Liver (tissue), 9 donors: Measurements from ENCODE around the gene BAMBI. TPM values are rescaled to one million over a fixed set of nuclear protein-coding genes. Genes with fewer than 3 reads are reported as not detected.

Experiments used
- DNase-seq: peaks from one replicate; pipeline ENCODE4 v3.0.0-alpha.2; 2017; ENCODE audit warnings: low spot score
- H3K27ac ChIP-seq, 2 donors: one replicate each; pipeline ENCODE4 v1.7.0; 2013; ENCODE audit warnings: inconsistent platforms in 2 of 2, low read length in 2 of 2, control low read depth in 1 of 2, low read depth in 1 of 2, mild to moderate bottlenecking in 1 of 2
- H3K27me3 ChIP-seq, 4 donors: one replicate each; pipeline versions ENCODE4 v1.6.1 to v1.7.0; 2013; ENCODE audit warnings: low read length in 3 of 4, inconsistent platforms in 1 of 4, mild to moderate bottlenecking in 1 of 4, moderate library complexity in 1 of 4; ENCODE audit not compliant: control insufficient read depth in 4 of 4, insufficient read depth in 4 of 4
- H3K36me3 ChIP-seq, 4 donors: one replicate each; pipeline versions ENCODE4 v1.6.1 to v1.7.0; 2013; ENCODE audit warnings: low read length in 3 of 4, mild to moderate bottlenecking in 3 of 4, low read depth in 1 of 4, moderate library complexity in 1 of 4; ENCODE audit not compliant: control insufficient read depth in 4 of 4, insufficient read depth in 3 of 4
- H3K4me1 ChIP-seq, 4 donors: one replicate each; pipeline versions ENCODE4 v1.6.1 to v1.7.0; 2013; ENCODE audit warnings: low read length in 3 of 4, mild to moderate bottlenecking in 3 of 4, moderate library complexity in 1 of 4; ENCODE audit not compliant: control insufficient read depth in 4 of 4, insufficient read depth in 4 of 4
- H3K4me3 ChIP-seq, 3 donors: one replicate each; pipeline versions ENCODE4 v1.6.1 to v1.7.0; 2013; ENCODE audit warnings: low read length in 3 of 3, control low read depth in 1 of 3, low read depth in 1 of 3, mild to moderate bottlenecking in 1 of 3
- H3K9ac ChIP-seq, 2 donors: one replicate each; pipeline ENCODE4 v1.7.0; 2013; ENCODE audit warnings: low read length in 2 of 2, mild to moderate bottlenecking in 2 of 2, moderate library complexity in 2 of 2, control low read depth in 1 of 2, low read depth in 1 of 2
- H3K9me3 ChIP-seq, 4 donors: one replicate each; pipeline versions ENCODE4 v1.6.1 to v1.7.0; 2013; ENCODE audit warnings: low read length in 3 of 4; ENCODE audit not compliant: control insufficient read depth in 4 of 4
- EGR1 ChIP-seq, 2 donors: IDR thresholded peaks; 2 replicates each; pipeline ENCODE4 v1.6.1; 2016 to 2018; ENCODE audit warnings: antibody characterized with exemption in 2 of 2, low read depth in 2 of 2
- FOXA1 ChIP-seq: IDR thresholded peaks from 2 replicates; pipeline ENCODE4 v1.6.1; 2016; ENCODE audit warnings: antibody characterized with exemption
- FOXA2 ChIP-seq: IDR thresholded peaks from 2 replicates; pipeline ENCODE4 v1.6.1; 2016; ENCODE audit warnings: antibody characterized with exemption
- GABPA ChIP-seq, 2 donors: IDR thresholded peaks in 1 of 2; conservative IDR thresholded peaks in 1 of 2; 2 replicates each; pipeline ENCODE4 v1.6.1; 2016; ENCODE audit warnings: antibody characterized with exemption in 2 of 2, mild to moderate bottlenecking in 1 of 2, moderate library complexity in 1 of 2
- HNF4A ChIP-seq, 2 donors: conservative IDR thresholded peaks; 2 replicates each; pipeline ENCODE4 v1.6.1; 2016; ENCODE audit warnings: antibody characterized with exemption in 2 of 2, mild to moderate bottlenecking in 2 of 2
- HNF4G ChIP-seq: IDR thresholded peaks from 2 replicates; pipeline ENCODE4 v1.6.1; 2016; ENCODE audit warnings: antibody characterized with exemption
- JUND ChIP-seq, 2 donors: IDR thresholded peaks; 2 replicates each; pipeline ENCODE4 v1.6.1; 2016; ENCODE audit warnings: antibody characterized with exemption in 2 of 2
- NR2F2 ChIP-seq: IDR thresholded peaks from 2 replicates; pipeline ENCODE4 v1.6.1; 2016; ENCODE audit warnings: antibody characterized with exemption
- RAD21 ChIP-seq, 2 donors: IDR thresholded peaks; 2 replicates each; pipeline ENCODE4 v1.6.1; 2016; ENCODE audit warnings: antibody characterized with exemption in 2 of 2, mild to moderate bottlenecking in 2 of 2
- RXRA ChIP-seq, 2 donors: IDR thresholded peaks; 2 replicates each; pipeline ENCODE4 v1.6.1; 2017 to 2018; ENCODE audit warnings: antibody characterized with exemption in 2 of 2, mild to moderate bottlenecking in 1 of 2
- SP1 ChIP-seq: IDR thresholded peaks from 2 replicates; pipeline ENCODE4 v1.6.1; 2018; ENCODE audit warnings: antibody characterized with exemption, mild to moderate bottlenecking
- TAF1 ChIP-seq: conservative IDR thresholded peaks from 2 replicates; pipeline ENCODE4 v1.6.1; 2016; ENCODE audit warnings: antibody characterized with exemption, mild to moderate bottlenecking
- YY1 ChIP-seq: IDR thresholded peaks from 2 replicates; pipeline ENCODE4 v1.6.1; 2016; ENCODE audit warnings: antibody characterized with exemption, mild to moderate bottlenecking
- WGBS: extraction: QIAGEN DNeasy Blood & Tissue Kit; methylation state at CpG from one replicate; pipeline ENCODE4 v1.1.7; 2013; 5-methylcytosine and 5-hydroxymethylcytosine counted together
- polyA plus RNA-seq, 2 donors: library from polyadenylated mRNA; stranded (reverse) in 1 of 2; unstranded in 1 of 2; fragments of 200-250 nt in 1 of 2; fragments of >200 nt in 1 of 2; fragmentation: Nextera tagmentation in 1 of 2; extraction: Ambion mirVana in 1 of 2; gene quantifications; one replicate each; pipeline versions ENCODE4 v1.2.1 to v1.2.3, GENCODE V29; 2013 to 2015
- total RNA-seq, 2 donors: library from RNA; depleted of rRNA; stranded (reverse); fragments of >200 nt; gene quantifications; one replicate each; pipeline ENCODE4 v1.2.3, GENCODE V29; 2014
- TF ChIP-seq, protein P1 (sequence below): IDR thresholded peaks from 2 replicates; pipeline ENCODE4 v1.6.1; 2016; ENCODE audit warnings: antibody characterized with exemption, mild to moderate bottlenecking
- TF ChIP-seq, protein P2 (sequence below): IDR thresholded peaks from 2 replicates; pipeline ENCODE4 v1.6.1; 2016; ENCODE audit warnings: antibody characterized with exemption
- TF ChIP-seq, protein P3 (sequence below): IDR thresholded peaks from 2 replicates; pipeline ENCODE4 v1.6.1; 2016; ENCODE audit warnings: antibody characterized with exemption
- TF ChIP-seq, protein P4 (sequence below): IDR thresholded peaks from 2 replicates; pipeline ENCODE4 v1.6.1; 2016; ENCODE audit warnings: antibody characterized with exemption
- TF ChIP-seq, protein P5 (sequence below): fragments of 150-350 bp; IDR thresholded peaks from 2 replicates; pipeline ENCODE4 v1.5.1; 2017; ENCODE audit warnings: improper control_type of control experiment, low read depth, low read length; ENCODE audit not compliant: missing input control
- donor health status: healthy.
- donor health status: healthy.
- donor health status: healthy.
- donor health status: healthy.
- donor health status: healthy.

Gene BAMBI
- total and polyA plus RNA-seq, 4 donors: 4.6 to 10.6 (median 5.1) TPM

DNA sequence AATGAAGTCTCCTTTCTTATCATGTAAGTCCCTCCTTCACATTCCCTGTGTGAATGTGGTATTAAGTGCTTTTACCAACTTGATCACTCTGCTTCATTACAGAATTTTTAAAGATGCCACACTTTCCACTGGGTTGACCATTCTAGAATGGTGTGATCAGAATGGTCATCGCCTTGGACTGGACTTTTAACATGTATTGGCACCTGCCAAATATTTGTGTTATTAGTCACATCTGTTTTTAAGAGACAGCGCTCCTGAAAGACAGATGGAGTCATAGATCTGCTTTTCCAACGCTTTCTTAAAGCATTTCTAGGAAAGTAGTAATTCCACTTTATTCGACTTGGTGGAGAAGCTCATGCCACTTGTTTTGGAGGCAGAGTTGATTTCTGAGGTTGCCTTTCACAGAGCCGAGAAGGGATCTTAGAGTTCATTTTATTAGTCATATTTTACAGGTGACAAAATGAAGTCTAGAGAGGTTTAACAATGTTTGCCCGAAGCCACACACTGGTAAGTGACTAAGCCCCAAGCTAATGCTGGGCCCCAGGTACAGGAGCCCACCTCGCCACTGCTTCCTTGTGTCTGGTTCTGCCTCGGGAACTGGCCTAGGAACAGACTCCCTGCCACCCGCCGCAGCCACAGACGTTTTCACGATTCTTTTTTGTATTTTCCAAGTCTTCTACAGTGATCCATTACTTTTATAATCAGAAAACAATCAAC is 10.4 kb upstream of the BAMBI start:
- H3K4me3 ChIP-seq: no peak overlapping the region
- no peak overlapping the region for H3K9ac ChIP-seq
- no peak overlapping the region for H3K27ac ChIP-seq
- WGBS: 91% methylated on average over 12 of the region's 12 CpGs
- peaks cover 5 to 15% (median 9%) of the 10 kb centered on the region in 4 donors for H3K4me1 ChIP-seq
- no peaks in the 10 kb centered on the region for H3K9me3 ChIP-seq
- no peak for DNase-seq
- no peaks in the 10 kb centered on the region for H3K36me3 ChIP-seq
- H3K27me3 ChIP-seq: peaks cover 0 to 5% (median under 1%) of the 10 kb centered on the region in 4 donors
- no peak for TF ChIP-seq JUND (IDR thresholded peaks at IDR 0.05)
- TF ChIP-seq HNF4A (conservative IDR thresholded peaks at IDR 0.05): no peak
- TF ChIP-seq YY1: no peak
- TF ChIP-seq, protein P1, sequence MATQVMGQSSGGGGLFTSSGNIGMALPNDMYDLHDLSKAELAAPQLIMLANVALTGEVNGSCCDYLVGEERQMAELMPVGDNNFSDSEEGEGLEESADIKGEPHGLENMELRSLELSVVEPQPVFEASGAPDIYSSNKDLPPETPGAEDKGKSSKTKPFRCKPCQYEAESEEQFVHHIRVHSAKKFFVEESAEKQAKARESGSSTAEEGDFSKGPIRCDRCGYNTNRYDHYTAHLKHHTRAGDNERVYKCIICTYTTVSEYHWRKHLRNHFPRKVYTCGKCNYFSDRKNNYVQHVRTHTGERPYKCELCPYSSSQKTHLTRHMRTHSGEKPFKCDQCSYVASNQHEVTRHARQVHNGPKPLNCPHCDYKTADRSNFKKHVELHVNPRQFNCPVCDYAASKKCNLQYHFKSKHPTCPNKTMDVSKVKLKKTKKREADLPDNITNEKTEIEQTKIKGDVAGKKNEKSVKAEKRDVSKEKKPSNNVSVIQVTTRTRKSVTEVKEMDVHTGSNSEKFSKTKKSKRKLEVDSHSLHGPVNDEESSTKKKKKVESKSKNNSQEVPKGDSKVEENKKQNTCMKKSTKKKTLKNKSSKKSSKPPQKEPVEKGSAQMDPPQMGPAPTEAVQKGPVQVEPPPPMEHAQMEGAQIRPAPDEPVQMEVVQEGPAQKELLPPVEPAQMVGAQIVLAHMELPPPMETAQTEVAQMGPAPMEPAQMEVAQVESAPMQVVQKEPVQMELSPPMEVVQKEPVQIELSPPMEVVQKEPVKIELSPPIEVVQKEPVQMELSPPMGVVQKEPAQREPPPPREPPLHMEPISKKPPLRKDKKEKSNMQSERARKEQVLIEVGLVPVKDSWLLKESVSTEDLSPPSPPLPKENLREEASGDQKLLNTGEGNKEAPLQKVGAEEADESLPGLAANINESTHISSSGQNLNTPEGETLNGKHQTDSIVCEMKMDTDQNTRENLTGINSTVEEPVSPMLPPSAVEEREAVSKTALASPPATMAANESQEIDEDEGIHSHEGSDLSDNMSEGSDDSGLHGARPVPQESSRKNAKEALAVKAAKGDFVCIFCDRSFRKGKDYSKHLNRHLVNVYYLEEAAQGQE: no peak

DNA sequence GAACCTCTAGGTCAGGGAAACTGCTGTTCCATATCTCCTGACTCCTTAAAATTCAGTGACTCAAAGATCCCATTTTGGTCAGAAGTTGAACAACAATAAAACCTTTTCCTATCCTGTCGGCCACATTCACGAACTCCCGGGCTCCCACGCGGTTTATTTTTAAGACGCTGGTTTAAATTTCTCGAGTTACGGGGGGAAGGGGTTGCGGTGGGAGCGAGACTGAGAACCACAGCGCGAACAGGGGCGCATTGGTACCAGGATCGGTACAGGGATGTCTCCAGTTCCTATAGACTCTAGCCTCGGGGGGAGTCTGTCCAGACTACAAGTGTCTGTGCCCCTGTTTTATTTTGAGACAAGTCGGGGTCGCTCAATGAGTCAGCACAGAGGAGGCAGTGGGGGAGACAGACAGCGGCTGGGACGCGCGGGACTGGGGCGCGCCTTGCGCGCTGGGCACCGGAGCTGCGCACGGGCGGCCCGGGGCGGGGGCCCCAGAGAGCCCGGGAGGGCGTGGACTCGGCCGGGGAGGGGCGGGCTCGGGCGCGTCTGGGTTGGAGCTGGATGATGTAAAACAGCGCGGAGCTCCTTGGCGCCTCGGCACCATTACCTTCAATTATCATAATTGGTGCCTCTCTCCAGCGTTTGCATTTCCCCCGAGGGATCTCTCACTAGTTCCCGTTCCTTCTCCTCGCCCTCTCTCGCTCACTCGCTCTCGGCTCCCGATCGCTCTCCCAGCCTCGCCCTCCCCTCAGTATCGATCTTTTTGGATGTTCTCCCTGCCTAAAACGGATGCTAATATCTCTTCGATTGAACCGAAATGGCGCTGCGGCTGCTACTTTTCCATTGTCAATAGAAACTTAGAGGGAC is 8.7 kb upstream of the BAMBI start:
- no peak overlapping the region for H3K27ac ChIP-seq
- TF ChIP-seq NR2F2 (no peak), TAF1 (no peak), RAD21 (IDR thresholded peaks at IDR 0.05) (no peak), YY1 (no peak), HNF4G (no peak), GABPA (IDR thresholded peaks at IDR 0.05 in 1 of 2, conservative IDR thresholded peaks at IDR 0.05 in 1 of 2) (no peak), FOXA2 (no peak), SP1 (no peak), HNF4A (conservative IDR thresholded peaks at IDR 0.05) (no peak), RXRA (IDR thresholded peaks at IDR 0.05) (no peak), JUND (IDR thresholded peaks at IDR 0.05) (no peak), EGR1 (IDR thresholded peaks at IDR 0.05; ENCODE audit: low read depth in 2 of 2) (no peak), FOXA1 (no peak)
- TF ChIP-seq, protein P2, sequence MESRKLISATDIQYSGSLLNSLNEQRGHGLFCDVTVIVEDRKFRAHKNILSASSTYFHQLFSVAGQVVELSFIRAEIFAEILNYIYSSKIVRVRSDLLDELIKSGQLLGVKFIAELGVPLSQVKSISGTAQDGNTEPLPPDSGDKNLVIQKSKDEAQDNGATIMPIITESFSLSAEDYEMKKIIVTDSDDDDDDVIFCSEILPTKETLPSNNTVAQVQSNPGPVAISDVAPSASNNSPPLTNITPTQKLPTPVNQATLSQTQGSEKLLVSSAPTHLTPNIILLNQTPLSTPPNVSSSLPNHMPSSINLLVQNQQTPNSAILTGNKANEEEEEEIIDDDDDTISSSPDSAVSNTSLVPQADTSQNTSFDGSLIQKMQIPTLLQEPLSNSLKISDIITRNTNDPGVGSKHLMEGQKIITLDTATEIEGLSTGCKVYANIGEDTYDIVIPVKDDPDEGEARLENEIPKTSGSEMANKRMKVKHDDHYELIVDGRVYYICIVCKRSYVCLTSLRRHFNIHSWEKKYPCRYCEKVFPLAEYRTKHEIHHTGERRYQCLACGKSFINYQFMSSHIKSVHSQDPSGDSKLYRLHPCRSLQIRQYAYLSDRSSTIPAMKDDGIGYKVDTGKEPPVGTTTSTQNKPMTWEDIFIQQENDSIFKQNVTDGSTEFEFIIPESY: no peak
- TF ChIP-seq, protein P3, sequence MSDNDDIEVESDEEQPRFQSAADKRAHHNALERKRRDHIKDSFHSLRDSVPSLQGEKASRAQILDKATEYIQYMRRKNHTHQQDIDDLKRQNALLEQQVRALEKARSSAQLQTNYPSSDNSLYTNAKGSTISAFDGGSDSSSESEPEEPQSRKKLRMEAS: no peak
- TF ChIP-seq, protein P4, sequence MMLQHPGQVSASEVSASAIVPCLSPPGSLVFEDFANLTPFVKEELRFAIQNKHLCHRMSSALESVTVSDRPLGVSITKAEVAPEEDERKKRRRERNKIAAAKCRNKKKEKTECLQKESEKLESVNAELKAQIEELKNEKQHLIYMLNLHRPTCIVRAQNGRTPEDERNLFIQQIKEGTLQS: no peak
- TF ChIP-seq, protein P1: no peak
- TF ChIP-seq, protein P5, sequence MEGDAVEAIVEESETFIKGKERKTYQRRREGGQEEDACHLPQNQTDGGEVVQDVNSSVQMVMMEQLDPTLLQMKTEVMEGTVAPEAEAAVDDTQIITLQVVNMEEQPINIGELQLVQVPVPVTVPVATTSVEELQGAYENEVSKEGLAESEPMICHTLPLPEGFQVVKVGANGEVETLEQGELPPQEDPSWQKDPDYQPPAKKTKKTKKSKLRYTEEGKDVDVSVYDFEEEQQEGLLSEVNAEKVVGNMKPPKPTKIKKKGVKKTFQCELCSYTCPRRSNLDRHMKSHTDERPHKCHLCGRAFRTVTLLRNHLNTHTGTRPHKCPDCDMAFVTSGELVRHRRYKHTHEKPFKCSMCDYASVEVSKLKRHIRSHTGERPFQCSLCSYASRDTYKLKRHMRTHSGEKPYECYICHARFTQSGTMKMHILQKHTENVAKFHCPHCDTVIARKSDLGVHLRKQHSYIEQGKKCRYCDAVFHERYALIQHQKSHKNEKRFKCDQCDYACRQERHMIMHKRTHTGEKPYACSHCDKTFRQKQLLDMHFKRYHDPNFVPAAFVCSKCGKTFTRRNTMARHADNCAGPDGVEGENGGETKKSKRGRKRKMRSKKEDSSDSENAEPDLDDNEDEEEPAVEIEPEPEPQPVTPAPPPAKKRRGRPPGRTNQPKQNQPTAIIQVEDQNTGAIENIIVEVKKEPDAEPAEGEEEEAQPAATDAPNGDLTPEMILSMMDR: no peak
- WGBS: 3% methylated on average over 59 of the region's 59 CpGs
- H3K9me3 ChIP-seq: no peaks in the 10 kb centered on the region
- peaks cover 0 to 5% (median 2%) of the 10 kb centered on the region in 4 donors for H3K27me3 ChIP-seq
- no peak overlapping the region for H3K9ac ChIP-seq
- peak; percentile 61 for DNase-seq
- H3K36me3 ChIP-seq: no peaks in the 10 kb centered on the region
- H3K4me3 ChIP-seq: peak overlapping the region in 2 of 3 donors; percentile 46 to 49
- peaks cover 5 to 15% (median 9%) of the 10 kb centered on the region in 4 donors for H3K4me1 ChIP-seq
